AG09319 (cell line): ENCODE results near the gene ZC3H18.
A peak's percentile ranks its signal among the peaks of the same experiment; 100 is the strongest.

Experiments used
- DNase-seq: peaks from one replicate; pipeline ENCODE4 v3.0.0-alpha.2; 2010; ENCODE audit warnings: low read depth; ENCODE audit errors: extremely low read depth
- CTCF ChIP-seq: IDR thresholded peaks from 2 replicates; pipeline ENCODE4 v1.5.1; 2011; ENCODE audit warnings: low read depth, mild to moderate bottlenecking, inconsistent platforms, low read length, moderate library complexity

The ZC3H18 gene

GRCh38 chr16:88629835-88630234 is 59.6 kb downstream of the ZC3H18 start:
- TF ChIP-seq CTCF: no peak
- DNase-seq: no peak

DNA sequence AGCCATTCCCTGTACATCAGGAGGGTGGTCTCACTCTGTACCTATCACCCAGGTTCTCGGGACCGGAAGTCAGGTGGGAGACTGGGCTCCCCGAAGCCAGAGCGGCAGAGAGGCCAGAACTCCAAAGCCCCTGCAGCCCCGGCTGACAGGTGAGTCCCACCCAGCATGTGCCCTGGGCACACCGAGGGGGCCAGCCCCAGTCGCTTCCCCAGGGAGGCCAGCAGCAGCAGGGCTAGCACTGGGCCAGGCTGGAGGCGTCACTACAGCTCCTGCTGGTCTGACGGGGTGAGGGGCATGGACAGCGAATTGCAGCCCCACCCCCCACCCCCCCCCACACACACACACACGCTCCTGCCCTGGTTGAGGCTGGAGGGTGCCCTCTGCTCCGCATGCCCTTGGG is 60.2 kb downstream of the ZC3H18 start:
- TF ChIP-seq CTCF: no peak
- no peak for DNase-seq

DNA sequence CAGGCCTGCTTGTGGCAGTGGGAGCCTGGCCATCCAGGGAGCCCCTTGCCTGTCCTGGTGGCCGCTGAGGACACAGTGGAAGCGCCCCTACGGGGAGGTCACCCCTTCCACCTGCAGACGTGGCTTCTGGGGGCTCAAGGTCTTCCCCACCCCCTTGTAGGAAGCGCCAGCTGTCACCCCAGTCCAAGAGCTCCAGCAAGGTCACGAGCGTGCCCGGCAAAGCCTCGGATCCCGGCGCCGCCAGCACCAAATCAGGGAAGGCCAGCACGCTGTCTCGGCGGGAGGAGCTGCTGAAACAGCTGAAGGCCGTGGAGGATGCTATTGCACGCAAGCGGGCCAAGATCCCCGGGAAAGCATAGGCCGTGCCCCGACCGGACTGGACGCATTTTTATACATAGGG is 60.7 kb downstream of the ZC3H18 start:
- no peak for TF ChIP-seq CTCF
- DNase-seq: no peak

DNA sequence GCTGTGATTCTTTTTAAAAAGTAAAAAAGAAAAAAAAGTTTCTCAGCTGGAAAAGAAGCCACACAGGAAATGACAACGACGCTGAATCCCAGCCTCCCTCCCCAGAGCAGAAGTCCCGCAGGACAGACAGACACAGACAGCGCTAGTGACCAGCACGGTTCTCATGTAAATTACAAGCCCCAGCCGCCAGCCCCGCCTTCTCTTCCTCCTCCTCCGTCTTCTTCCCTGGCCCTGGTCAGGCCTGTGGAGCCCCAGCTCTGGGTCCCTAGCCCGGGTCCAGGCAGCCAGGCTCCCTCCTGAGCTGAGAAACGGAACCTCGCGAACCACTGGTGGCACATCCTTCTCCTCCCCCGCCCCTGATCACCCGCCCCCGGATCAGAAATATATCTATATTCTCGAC is 61.2 kb downstream of the ZC3H18 start:
- no peak for TF ChIP-seq CTCF
- DNase-seq: no peak

DNA sequence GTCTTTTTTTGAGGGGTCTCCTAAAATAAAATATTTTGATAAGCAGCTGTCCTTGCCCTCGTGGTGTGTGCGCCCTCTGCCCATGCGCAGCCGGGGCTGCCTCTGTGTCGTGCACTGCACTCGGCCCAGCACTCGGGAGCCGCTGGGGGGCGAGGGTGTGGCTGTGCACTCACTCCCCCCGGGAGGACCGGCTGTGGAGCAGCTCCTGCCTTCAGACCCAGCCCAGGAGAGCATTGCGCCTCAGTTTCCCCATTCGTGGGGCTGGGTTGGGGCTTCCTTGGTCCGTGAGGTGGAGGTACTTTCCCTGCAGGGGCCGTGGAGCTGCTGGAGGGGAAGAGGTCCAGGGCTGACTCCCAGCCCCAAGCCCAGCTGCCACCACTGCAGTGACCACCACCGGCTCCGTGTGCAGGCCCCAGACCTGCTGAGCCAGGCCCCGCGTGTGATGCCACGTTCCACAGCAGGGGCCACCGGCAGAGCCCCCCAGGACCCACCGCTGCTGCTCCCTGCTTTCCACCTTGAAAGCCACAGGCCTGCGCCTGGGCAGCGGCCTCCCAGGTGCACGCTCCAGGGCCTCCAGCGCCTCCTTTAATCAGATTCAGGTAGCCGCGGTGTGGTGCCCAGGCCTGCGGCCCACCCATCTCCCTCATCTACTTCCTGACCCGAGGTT is 61.9 kb downstream of the ZC3H18 start:
- DNase-seq: no peak
- TF ChIP-seq CTCF: no peak

GRCh38 chr16:88632587-88632930 is 62.4 kb downstream of the ZC3H18 start:
- DNase-seq: no peak
- no peak for TF ChIP-seq CTCF

DNA sequence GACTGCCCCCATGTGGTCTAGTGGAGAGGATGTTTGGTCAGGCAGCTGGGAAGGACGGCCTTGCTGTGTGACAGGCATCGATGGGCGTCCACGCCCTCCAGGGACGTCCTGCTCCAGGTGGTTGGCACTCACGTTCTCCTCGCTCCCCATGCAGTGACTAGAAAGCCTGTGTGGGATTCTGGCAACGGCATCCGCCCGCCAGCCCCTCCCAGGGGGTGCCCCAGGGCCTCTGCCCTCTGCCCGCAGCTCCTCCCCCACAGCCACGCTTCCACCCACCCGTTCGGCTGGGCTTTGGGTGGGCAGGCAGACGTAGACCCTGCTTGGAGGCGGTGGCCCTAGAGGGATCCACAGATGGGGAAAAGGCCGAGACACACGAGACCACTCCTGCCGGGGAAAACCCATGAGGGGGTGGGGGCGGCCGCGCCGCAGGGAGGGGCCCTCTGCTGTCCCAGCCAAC is 63.5 kb downstream of the ZC3H18 start:
- TF ChIP-seq CTCF: peak; percentile 21
- no peak for DNase-seq
